Panc1 (cell line): ENCODE data around the gene LRRC66. TPM values are rescaled to one million over a fixed set of nuclear protein-coding genes. Genes with fewer than 3 reads are reported as not detected.
A peak's percentile ranks its signal among the peaks of the same experiment; 100 is the strongest.

Experiments used
- ATAC-seq: fragments of 200-7000 bp; cut with Tn5 transposase; 2 replicates; pipeline ENCODE4 v1.9.1; 2020; ENCODE audit warnings: mild to moderate bottlenecking, moderate library complexity
- BruUV-seq: library from RNA; stranded (reverse); fragments of 400-500 nt; replicated peaks from 2 replicates; lab custom pipeline; 2021; lab: Mats Ljungman, UMichigan
- CTCF ChIA-PET: fragments of 300-600 bp; sonication (Branson Sonifier 250); formaldehyde crosslinking; loops from one replicate; lab custom pipeline; 2022; ENCODE audit warnings: antibody characterized with exemption; lab: Charles Lee
- POLR2A ChIA-PET: fragments of 300-600 bp; sonication (Branson Sonifier 250); formaldehyde crosslinking; loops from one replicate; lab custom pipeline; 2022; ENCODE audit warnings: antibody characterized with exemption; lab: Charles Lee
- DNase-seq: peaks from one replicate; pipeline ENCODE4 v3.0.0-alpha.2; 2010; ENCODE audit warnings: low read depth, low spot score
- H3K27ac ChIP-seq: 2 replicates; pipeline ENCODE4 v1.5.1; 2011; ENCODE audit warnings: mild to moderate bottlenecking, low read length, inconsistent platforms
- H3K27me3 ChIP-seq: fragments of 200-500 bp; sonication (Bioruptor generic); 2 replicates; pipeline ENCODE4 v1.6.0; 2014; ENCODE audit warnings: low read length, inconsistent platforms; ENCODE audit not compliant: control insufficient read depth, insufficient read depth
- H3K36me3 ChIP-seq: fragments of 200-500 bp; sonication (Bioruptor generic); 2 replicates; pipeline ENCODE4 v1.5.1; 2014; ENCODE audit warnings: inconsistent platforms, mild to moderate bottlenecking, low read length, moderate library complexity; ENCODE audit not compliant: control insufficient read depth, insufficient read depth
- H3K4me1 ChIP-seq: 2 replicates; pipeline ENCODE4 v1.5.1; 2011; ENCODE audit warnings: inconsistent platforms, mild to moderate bottlenecking, low read length, moderate library complexity; ENCODE audit not compliant: control insufficient read depth, insufficient read depth
- H3K4me3 ChIP-seq, 2 experiments: 2 replicates each; pipeline ENCODE4 v1.5.1; 2011 to 2012; ENCODE audit warnings: low read depth in 2 of 2, low read length in 2 of 2, mild to moderate bottlenecking in 2 of 2, inconsistent platforms in 1 of 2, moderate library complexity in 1 of 2
- H3K9me3 ChIP-seq: fragments of 200-500 bp; sonication (Bioruptor generic); 2 replicates; pipeline ENCODE4 v1.5.1; 2014; ENCODE audit warnings: low read depth, mild to moderate bottlenecking, inconsistent platforms, low read length, moderate library complexity; ENCODE audit not compliant: control insufficient read depth, insufficient read depth
- POLR2AphosphoS5 ChIP-seq: IDR thresholded peaks from 2 replicates; pipeline ENCODE4 v1.6.1; 2012; ENCODE audit warnings: mild to moderate bottlenecking, low read depth, low read length, moderate library complexity
- SIN3A ChIP-seq: IDR thresholded peaks from 2 replicates; pipeline ENCODE4 v1.6.1; 2012; ENCODE audit warnings: low read depth, mild to moderate bottlenecking, low read length, moderate library complexity, borderline replicate concordance; ENCODE audit not compliant: insufficient read depth
- TCF7L2 ChIP-seq: IDR thresholded peaks from 2 replicates; pipeline ENCODE4 v1.6.1; 2011; ENCODE audit warnings: mild to moderate bottlenecking, low read depth, low read length, inconsistent platforms
- in situ Hi-C: cut with HindIII; loops from 2 replicates; pipeline ENCODE4 v1.10.0; 2016; ENCODE audit warnings: low sequenced_read_pairs, low pct_unique_long_range_greater_than_20kb
- intact Hi-C: fragments of 100-400 bp; cut with micrococcal nuclease; formaldehyde crosslinking; loops from one replicate; pipeline ENCODE4 v1.10.0; 2022; ENCODE audit not compliant: unreplicated experiment
- total RNA-seq: library from RNA; stranded (reverse); gene quantifications from one replicate; pipeline ENCODE4 v1.2.1, GENCODE V29; 2021; ENCODE audit not compliant: unreplicated experiment
- TF ChIP-seq, protein P1 (sequence below): fragments of 450-650 bp; IDR thresholded peaks from 2 replicates; pipeline ENCODE4 v1.5.1; 2017; ENCODE audit warnings: mild to moderate bottlenecking
- TF ChIP-seq, protein P2 (sequence below), 2 experiments: IDR thresholded peaks; 2 replicates each; pipeline ENCODE4 v1.6.1; 2011 to 2012; ENCODE audit warnings: low read depth in 2 of 2, control low read depth in 1 of 2, low read length in 1 of 2, mild to moderate bottlenecking in 1 of 2, moderate library complexity in 1 of 2; ENCODE audit not compliant: insufficient read depth in 1 of 2

LRRC66 gene
- total RNA-seq, 1 experiment from 2014 or later: 0.08 TPM

- H3K9me3 ChIP-seq: no peaks in the 10 kb centered on the region
- H3K4me3 ChIP-seq: peak overlapping the region; percentile 71 to 81; a peak in 3 of 4 replicates
- BruUV-seq: TSS peak; percentile 71
- peaks cover 6% of the 10 kb centered on the region for H3K4me1 ChIP-seq
- intact Hi-C loops (no loop called here), in situ Hi-C loops (no loop called here)
- TF ChIP-seq TCF7L2 (no peak), POLR2AphosphoS5 (no peak), SIN3A (no peak)
- TF ChIP-seq, protein P1, sequence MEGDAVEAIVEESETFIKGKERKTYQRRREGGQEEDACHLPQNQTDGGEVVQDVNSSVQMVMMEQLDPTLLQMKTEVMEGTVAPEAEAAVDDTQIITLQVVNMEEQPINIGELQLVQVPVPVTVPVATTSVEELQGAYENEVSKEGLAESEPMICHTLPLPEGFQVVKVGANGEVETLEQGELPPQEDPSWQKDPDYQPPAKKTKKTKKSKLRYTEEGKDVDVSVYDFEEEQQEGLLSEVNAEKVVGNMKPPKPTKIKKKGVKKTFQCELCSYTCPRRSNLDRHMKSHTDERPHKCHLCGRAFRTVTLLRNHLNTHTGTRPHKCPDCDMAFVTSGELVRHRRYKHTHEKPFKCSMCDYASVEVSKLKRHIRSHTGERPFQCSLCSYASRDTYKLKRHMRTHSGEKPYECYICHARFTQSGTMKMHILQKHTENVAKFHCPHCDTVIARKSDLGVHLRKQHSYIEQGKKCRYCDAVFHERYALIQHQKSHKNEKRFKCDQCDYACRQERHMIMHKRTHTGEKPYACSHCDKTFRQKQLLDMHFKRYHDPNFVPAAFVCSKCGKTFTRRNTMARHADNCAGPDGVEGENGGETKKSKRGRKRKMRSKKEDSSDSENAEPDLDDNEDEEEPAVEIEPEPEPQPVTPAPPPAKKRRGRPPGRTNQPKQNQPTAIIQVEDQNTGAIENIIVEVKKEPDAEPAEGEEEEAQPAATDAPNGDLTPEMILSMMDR: no peak
- TF ChIP-seq, protein P2, sequence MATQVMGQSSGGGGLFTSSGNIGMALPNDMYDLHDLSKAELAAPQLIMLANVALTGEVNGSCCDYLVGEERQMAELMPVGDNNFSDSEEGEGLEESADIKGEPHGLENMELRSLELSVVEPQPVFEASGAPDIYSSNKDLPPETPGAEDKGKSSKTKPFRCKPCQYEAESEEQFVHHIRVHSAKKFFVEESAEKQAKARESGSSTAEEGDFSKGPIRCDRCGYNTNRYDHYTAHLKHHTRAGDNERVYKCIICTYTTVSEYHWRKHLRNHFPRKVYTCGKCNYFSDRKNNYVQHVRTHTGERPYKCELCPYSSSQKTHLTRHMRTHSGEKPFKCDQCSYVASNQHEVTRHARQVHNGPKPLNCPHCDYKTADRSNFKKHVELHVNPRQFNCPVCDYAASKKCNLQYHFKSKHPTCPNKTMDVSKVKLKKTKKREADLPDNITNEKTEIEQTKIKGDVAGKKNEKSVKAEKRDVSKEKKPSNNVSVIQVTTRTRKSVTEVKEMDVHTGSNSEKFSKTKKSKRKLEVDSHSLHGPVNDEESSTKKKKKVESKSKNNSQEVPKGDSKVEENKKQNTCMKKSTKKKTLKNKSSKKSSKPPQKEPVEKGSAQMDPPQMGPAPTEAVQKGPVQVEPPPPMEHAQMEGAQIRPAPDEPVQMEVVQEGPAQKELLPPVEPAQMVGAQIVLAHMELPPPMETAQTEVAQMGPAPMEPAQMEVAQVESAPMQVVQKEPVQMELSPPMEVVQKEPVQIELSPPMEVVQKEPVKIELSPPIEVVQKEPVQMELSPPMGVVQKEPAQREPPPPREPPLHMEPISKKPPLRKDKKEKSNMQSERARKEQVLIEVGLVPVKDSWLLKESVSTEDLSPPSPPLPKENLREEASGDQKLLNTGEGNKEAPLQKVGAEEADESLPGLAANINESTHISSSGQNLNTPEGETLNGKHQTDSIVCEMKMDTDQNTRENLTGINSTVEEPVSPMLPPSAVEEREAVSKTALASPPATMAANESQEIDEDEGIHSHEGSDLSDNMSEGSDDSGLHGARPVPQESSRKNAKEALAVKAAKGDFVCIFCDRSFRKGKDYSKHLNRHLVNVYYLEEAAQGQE (IDR thresholded peaks at IDR 0.05; ENCODE audit: insufficient read depth in 1 of 2, low read depth in 2 of 2, low read length in 1 of 2): no peak
- no peak for DNase-seq
- H3K27ac ChIP-seq: peak overlapping the region; percentile 77; the same call in 1 of the 2 replicates
- H3K36me3 ChIP-seq: no peaks in the 10 kb centered on the region
- ChIA-PET CTCF (no interaction called here), POLR2A (no interaction called here)
- H3K27me3 ChIP-seq: no peaks in the 10 kb centered on the region; the same call in 1 of the 2 replicates
- ATAC-seq: no peak
Observed at GRCh38 chr4:52036886-52037530, 16.8 kb upstream of the LRRC66 start.

GRCh38 chr4:52035190-52035589 lies 15.0 kb upstream of the LRRC66 start:
- no peak overlapping the region for H3K27ac ChIP-seq
- H3K9me3 ChIP-seq: no peaks in the 10 kb centered on the region
- no peak for DNase-seq
- POLR2A ChIA-PET: no interaction called here
- in situ Hi-C loops (no loop called here), intact Hi-C loops (no loop called here)
- no peak for ATAC-seq
- H3K27me3 ChIP-seq: no peaks in the 10 kb centered on the region
- H3K36me3 ChIP-seq: no peaks in the 10 kb centered on the region
- H3K4me3 ChIP-seq: no peak overlapping the region
- peaks cover 6% of the 10 kb centered on the region for H3K4me1 ChIP-seq
- no peak for TF ChIP-seq POLR2AphosphoS5
- TF ChIP-seq, protein P2 (IDR thresholded peaks at IDR 0.05; ENCODE audit: insufficient read depth in 1 of 2, low read depth in 2 of 2, low read length in 1 of 2): no peak
- TF ChIP-seq, protein P1: no peak
- no peak for TF ChIP-seq SIN3A
- no peak for TF ChIP-seq TCF7L2
- CTCF ChIA-PET: no interaction called here
- BruUV-seq: no TSS peak
